Thoracic aorta (tissue), 2 donors: ENCODE results near the gene HARBI1. TPM values are rescaled to one million over a fixed set of nuclear protein-coding genes. Genes with fewer than 3 reads are reported as not detected.
A peak's percentile ranks its signal among the peaks of the same experiment; 100 is the strongest.

ENCODE experiments used
- ATAC-seq: fragments of 150-250 bp; one replicate; pipeline ENCODE4 v1.8.0; 2017; ENCODE audit warnings: low read depth; ENCODE audit not compliant: insufficient number of reproducible peaks, low FRiP score
- DNase-seq: peaks from one replicate; pipeline ENCODE4 v3.0.0-alpha.2; 2020; ENCODE audit warnings: low spot score
- H3K27ac ChIP-seq, 2 donors: fragments of 200-600 bp; sonication (generic); 1 replicate in 1 of 2; 2 replicates in 1 of 2; pipeline ENCODE4 v1.5.1; 2016; ENCODE audit warnings: mild to moderate bottlenecking in 2 of 2, moderate library complexity in 2 of 2
- H3K27me3 ChIP-seq: fragments of 200-600 bp; sonication (generic); replicated peaks from 2 replicates; pipeline ENCODE4 v1.6.0; 2016; ENCODE audit warnings: mild to moderate bottlenecking; ENCODE audit not compliant: insufficient read depth
- H3K36me3 ChIP-seq: fragments of 200-600 bp; sonication (generic); one replicate; pipeline ENCODE4 v1.5.1; 2016
- H3K4me1 ChIP-seq, 2 donors: fragments of 200-600 bp; sonication (generic); 1 replicate in 1 of 2; 2 replicates in 1 of 2; pipeline versions ENCODE4 v1.5.1 to v1.6.0; 2016; ENCODE audit warnings: low read depth in 2 of 2, mild to moderate bottlenecking in 1 of 2; ENCODE audit not compliant: control insufficient read depth in 1 of 2
- H3K4me3 ChIP-seq: fragments of 200-600 bp; sonication (generic); 2 replicates; pipeline ENCODE4 v1.5.1; 2016; ENCODE audit warnings: mild to moderate bottlenecking
- H3K9me3 ChIP-seq: fragments of 200-600 bp; sonication (generic); 2 replicates; pipeline ENCODE4 v1.5.1; 2016
- CTCF ChIP-seq: fragments of 200-600 bp; sonication (generic); IDR thresholded peaks from one replicate; pipeline ENCODE4 v1.5.1; 2019; ENCODE audit warnings: antibody characterized with exemption
- total RNA-seq, 2 donors: library from RNA; depleted of rRNA; stranded (reverse); fragments of >200 nt; gene quantifications; one replicate each; pipeline versions ENCODE4 v1.1.0 to v1.2.3, GENCODE V29; 2016

HARBI1 gene
- total RNA-seq, 2 donors from 2014 or later, result 1.1 TPM; not detected in 1

GRCh38 chr11:46628961-46629360, 11.9 kb upstream of the HARBI1 start:
- no peak for DNase-seq
- no peak for TF ChIP-seq CTCF
- no peaks in the 10 kb centered on the region for H3K4me1 ChIP-seq
- H3K27me3 ChIP-seq, result no peaks in the 10 kb centered on the region
- no peak overlapping the region for H3K27ac ChIP-seq
- no peak overlapping the region for H3K4me3 ChIP-seq
- no peak for ATAC-seq
- H3K9me3 ChIP-seq, result no peaks in the 10 kb centered on the region
- peaks cover 24% of the 10 kb centered on the region for H3K36me3 ChIP-seq

GRCh38 chr11:46625406-46625805, 8.4 kb upstream of the HARBI1 start:
- TF ChIP-seq CTCF, result no peak
- peaks cover 22% of the 10 kb centered on the region for H3K36me3 ChIP-seq
- no peak for DNase-seq

GRCh38 chr11:46618837-46619236, 1.8 kb upstream of the HARBI1 start:
- TF ChIP-seq CTCF, result no peak
- no peaks in the 10 kb centered on the region for H3K27me3 ChIP-seq
- ATAC-seq (no peak), DNase-seq (no peak)
- H3K36me3 ChIP-seq, result no peaks in the 10 kb centered on the region
- no peaks in the 10 kb centered on the region for H3K9me3 ChIP-seq
- peak overlapping the region; percentile 99 for H3K4me3 ChIP-seq
- H3K4me1 ChIP-seq, result peaks cover 10 to 54% of the 10 kb centered on the region in 2 donors
- H3K27ac ChIP-seq, result no peak overlapping the region

More at GRCh38 chr11:46625406-46625805, 8.4 kb upstream of the HARBI1 start:
- Histone ChIP-seq H3K9me3 (no peaks in the 10 kb centered on the region), H3K4me3 (no peak overlapping the region), H3K4me1 (peaks cover 0 to 11% of the 10 kb centered on the region in 2 donors), H3K27ac (no peak overlapping the region), H3K27me3 (no peaks in the 10 kb centered on the region)
- no peak for ATAC-seq

- DNase-seq (no peak), ATAC-seq (no peak)
- TF ChIP-seq CTCF, result no peak
- Histone ChIP-seq H3K4me3 (peak overlapping the region; percentile 99), H3K27me3 (no peaks in the 10 kb centered on the region), H3K36me3 (no peaks in the 10 kb centered on the region), H3K27ac (peak overlapping the region; percentile 93 to 95), H3K9me3 (no peaks in the 10 kb centered on the region), H3K4me1 (peaks cover 10 to 54% of the 10 kb centered on the region in 2 donors)
Observed at GRCh38 chr11:46617972-46618314, 916 bp upstream of the HARBI1 start.

- no peak for ATAC-seq
- peaks cover 10 to 54% of the 10 kb centered on the region in 2 donors for H3K4me1 ChIP-seq
- no peak for DNase-seq
- no peaks in the 10 kb centered on the region for H3K27me3 ChIP-seq
- TF ChIP-seq CTCF, result no peak
- H3K36me3 ChIP-seq, result no peaks in the 10 kb centered on the region
- H3K4me3 ChIP-seq, result peak overlapping the region; percentile 99
- H3K9me3 ChIP-seq, result no peaks in the 10 kb centered on the region
- peak overlapping the region; percentile 93 to 95 for H3K27ac ChIP-seq
Observed at GRCh38 chr11:46616551-46617133, 385 bp downstream of the HARBI1 start.
